Mononuclear cell (primary cell): Measurements from ENCODE around the gene CMTM4. TPM values are rescaled to one million over a fixed set of nuclear protein-coding genes. Genes with fewer than 3 reads are reported as not detected.
"Not testable (repeated sequence)": the region's sequence is repeated elsewhere in the genome, so short reads cannot be mapped to it uniquely, and the experiment has no call there.

Experiments used
- H3K27me3 ChIP-seq: 2 replicates; pipeline ENCODE4 v1.6.0; 2011; ENCODE audit warnings: low read length, control low read depth; ENCODE audit not compliant: insufficient read depth
- H3K4me1 ChIP-seq: 2 replicates; pipeline ENCODE4 v1.5.1; 2011; ENCODE audit warnings: mild to moderate bottlenecking, low read length, control low read depth; ENCODE audit not compliant: insufficient read depth
- H3K4me3 ChIP-seq: 2 replicates; pipeline ENCODE4 v1.5.1; 2011; ENCODE audit warnings: mild to moderate bottlenecking, low read length, moderate library complexity
- H3K9me3 ChIP-seq: 2 replicates; pipeline ENCODE4 v1.5.1; 2011; ENCODE audit warnings: low read depth, mild to moderate bottlenecking, control low read depth, low read length
- total RNA-seq: library from RNA; depleted of rRNA; stranded (reverse); fragments of >200 nt; gene quantifications from one replicate; pipeline ENCODE4 v1.2.3, GENCODE V29; 2012

Gene CMTM4
- total RNA-seq, 1 donor: 2.0 TPM

DNA sequence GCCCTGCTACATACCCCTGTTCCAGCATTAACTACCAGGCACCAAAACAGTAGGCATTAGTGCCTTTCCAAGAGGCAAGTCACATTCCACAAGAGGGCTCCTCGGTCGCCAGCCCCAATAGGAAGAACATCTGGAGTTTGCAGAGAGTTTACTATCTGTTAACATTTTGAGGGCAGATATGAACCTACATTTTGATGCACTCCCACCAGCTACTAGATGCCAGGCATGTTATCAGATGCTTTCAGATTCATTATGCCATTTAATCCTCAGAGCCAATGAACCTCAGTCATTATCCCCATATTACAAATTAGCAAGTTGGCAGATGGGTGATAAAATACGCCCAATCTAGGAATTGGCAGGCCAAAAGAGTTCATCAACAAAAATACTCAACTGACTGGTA lies 121.5 kb downstream of the CMTM4 start:
- H3K27me3 ChIP-seq: peaks cover 25% of the 10 kb centered on the region
- H3K9me3 ChIP-seq: no peaks in the 10 kb centered on the region
- no peak overlapping the region for H3K4me3 ChIP-seq
- peaks cover 20% of the 10 kb centered on the region for H3K4me1 ChIP-seq

DNA sequence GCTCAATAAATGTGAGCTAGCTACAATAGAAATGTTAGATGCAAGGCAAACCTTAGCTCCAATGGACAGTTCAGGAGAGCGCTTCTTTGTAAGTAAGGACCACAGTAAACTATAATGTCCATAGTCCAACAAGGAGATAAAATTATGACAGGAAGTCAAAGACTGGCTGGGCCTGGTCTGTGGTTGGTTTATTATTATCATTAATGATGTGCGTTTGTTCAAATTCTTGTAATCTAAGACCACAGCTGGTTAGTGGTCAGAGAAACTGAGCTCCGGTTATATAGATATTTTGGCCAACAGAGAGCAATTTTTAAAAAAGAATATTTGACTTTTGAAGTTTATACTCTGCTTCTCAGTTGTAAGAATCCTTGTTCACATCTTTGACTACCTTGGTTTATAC lies 122.0 kb downstream of the CMTM4 start:
- peaks cover 21% of the 10 kb centered on the region for H3K27me3 ChIP-seq
- H3K4me3 ChIP-seq: no peak overlapping the region
- H3K9me3 ChIP-seq: no peaks in the 10 kb centered on the region
- H3K4me1 ChIP-seq: peaks cover 19% of the 10 kb centered on the region

DNA sequence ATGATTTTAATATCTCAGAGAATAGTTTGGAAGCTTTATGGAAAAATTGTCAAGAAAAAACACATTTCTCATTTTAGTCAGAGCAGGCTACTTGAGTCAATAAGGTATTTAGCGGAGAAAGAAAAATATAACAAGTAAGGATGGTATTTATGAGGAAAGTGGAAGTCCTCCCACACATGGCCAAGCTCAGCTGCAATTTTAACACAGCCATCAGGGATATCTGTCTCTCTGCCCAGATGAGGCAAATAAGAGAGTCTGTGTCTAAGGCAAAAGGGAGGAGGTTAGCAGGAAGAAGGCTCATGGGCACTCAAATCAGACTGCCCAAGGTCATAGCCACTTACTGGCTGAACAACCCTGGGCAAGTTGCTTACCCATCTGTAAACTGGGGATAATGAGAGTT lies 122.5 kb downstream of the CMTM4 start:
- Histone ChIP-seq H3K4me3 (no peak overlapping the region), H3K4me1 (peaks cover 15% of the 10 kb centered on the region), H3K27me3 (peaks cover 16% of the 10 kb centered on the region), H3K9me3 (no peaks in the 10 kb centered on the region)

DNA sequence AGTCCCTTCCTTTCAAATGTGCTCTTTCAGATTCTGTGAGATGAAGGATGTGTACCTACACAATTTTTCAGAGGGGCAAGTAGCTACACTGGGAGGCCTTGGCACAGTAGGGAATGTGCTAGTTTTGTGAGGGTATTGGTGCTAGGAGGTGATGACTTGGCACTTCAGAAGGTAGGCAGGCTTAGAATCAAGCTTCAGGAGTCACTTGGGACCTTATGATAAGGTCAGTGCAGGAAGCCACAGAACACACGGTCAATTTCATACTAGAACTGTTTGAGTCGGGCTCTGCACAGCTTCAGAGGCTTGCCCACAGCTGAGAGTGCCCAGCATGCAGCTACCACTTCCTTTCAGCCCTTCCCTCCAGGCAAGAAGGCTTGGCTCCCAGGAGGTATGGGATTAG lies 124.2 kb downstream of the CMTM4 start:
- Histone ChIP-seq H3K27me3 (no peaks in the 10 kb centered on the region), H3K4me3 (no peak overlapping the region), H3K4me1 (peaks cover 7% of the 10 kb centered on the region), H3K9me3 (no peaks in the 10 kb centered on the region)

DNA sequence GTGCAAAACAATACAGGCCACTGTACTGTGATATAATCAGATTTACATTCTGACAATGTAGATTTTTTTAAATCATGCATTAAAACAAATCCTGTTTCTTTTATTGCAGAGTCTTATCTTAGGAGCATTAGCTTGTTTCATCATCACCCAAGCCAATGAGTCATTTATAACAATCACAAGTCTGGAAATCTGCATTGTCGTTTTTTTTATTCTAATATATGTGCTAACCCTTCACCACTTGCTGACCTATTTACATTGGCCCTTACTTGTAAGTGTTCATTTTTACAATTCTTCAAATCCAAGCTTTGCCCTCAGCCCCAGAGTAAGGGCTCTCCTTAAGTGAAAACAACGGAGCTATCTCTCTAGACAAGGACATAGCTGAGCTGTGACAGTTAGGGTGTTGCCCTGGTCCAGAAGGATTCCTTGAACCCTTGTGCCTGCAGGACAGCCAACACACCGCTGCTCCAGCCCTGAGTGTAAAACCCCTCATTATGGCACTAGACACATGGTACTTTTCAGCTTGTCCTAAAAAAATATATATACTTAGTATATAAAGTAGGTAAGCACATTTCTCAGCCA lies 126.6 kb downstream of the CMTM4 start:
- no peaks in the 10 kb centered on the region for H3K9me3 ChIP-seq
- peaks cover 7% of the 10 kb centered on the region for H3K4me1 ChIP-seq
- H3K27me3 ChIP-seq: no peaks in the 10 kb centered on the region
- H3K4me3 ChIP-seq: no peak overlapping the region

DNA sequence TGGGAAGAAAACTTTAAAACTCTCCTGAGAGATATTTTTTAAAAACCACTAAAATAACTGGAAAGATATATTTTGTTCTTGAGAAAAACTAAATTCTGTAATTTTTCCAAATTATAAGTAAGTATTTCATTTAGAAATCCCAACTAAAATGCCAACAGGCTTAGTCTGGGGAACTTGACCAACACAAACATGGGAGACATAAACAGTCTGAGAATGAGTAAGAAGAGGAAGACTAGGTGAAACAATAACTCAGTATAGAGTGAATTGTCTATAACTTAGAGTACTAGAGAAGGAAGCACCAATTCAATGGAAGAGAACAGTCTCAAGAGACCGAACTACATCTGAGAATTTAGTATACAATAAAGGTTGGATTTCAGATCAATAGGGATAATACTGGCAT lies 127.4 kb downstream of the CMTM4 start:
- Histone ChIP-seq H3K27me3 (no peaks in the 10 kb centered on the region), H3K4me1 (peaks cover 7% of the 10 kb centered on the region), H3K9me3 (no peaks in the 10 kb centered on the region), H3K4me3 (no peak overlapping the region)

GRCh38 chr16:66568355-66568754 lies 128.2 kb downstream of the CMTM4 start:
- H3K4me1 ChIP-seq: peaks cover 7% of the 10 kb centered on the region
- no peaks in the 10 kb centered on the region for H3K9me3 ChIP-seq
- H3K27me3 ChIP-seq: no peaks in the 10 kb centered on the region
- H3K4me3 ChIP-seq: no peak overlapping the region

DNA sequence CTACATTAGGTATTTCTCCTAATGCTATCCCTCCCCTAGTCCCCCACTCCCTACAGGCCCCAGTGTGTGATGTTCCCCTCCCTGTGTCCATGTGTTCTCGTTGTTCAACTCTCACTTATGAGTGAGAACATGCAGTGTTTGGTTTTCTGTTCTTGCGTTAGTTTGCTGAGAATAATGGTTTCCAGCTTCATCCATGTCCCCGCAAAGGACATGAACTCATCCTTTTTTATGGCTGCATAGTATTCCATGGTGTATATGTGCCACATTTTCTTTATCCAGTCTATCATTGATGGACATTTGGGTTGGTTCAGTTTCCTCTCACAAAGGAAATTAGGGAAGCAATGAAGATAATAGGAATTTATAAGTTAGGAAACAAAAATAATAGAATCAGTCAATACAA lies 129.3 kb downstream of the CMTM4 start:
- H3K27me3 ChIP-seq, H3K4me3 ChIP-seq, H3K4me1 ChIP-seq, H3K9me3 ChIP-seq: not testable (repeated sequence)

DNA sequence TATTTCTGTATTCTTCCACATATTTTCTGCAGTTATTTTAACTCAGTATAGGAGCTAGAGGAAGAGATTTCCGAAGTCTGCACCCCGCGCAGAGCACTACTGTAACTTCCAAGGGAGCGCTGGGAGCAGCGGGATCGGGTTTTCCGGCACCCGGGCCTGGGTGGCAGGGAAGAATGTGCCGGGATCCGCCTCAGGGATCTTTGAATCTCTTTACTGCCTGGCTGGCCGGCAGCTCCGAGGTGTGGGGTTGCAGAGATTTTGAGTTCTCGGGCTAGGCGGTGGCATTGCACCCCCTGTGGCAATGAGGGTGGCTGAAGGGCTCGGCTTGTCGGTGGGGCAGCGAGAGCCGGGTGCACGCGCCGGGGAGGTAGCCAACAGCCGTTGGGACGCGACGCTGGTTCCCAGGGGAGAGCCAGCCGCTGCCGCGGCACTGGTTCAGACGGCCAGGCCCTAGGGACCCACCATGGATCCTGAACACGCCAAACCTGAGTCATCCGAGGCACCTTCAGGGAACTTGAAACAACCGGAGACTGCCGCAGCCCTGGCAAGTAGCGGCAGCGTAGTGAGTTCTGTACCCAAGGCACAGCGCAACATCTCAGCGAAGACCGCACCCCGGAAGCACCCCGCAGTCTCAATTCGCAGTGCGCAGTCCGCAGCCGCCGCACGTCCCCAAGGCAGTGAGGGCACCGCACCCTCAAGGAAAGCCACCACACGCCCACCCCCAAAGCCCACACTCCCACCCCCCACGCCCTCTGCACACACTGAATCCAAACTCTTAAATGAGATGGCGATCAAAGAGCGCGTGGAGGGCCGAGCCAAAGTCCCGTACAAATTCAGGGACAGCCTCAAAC lies 130.3 kb downstream of the CMTM4 start, which contains the start of gene CMTM1:
Gene CMTM1, plus strand, starts transcription at position 389 of the 851 bp plus-strand sequence. Its CDS starts 75 bp downstream, at position 464.
- Histone ChIP-seq H3K9me3 (no peaks in the 10 kb centered on the region), H3K4me1 (peaks cover 16% of the 10 kb centered on the region), H3K27me3 (no peaks in the 10 kb centered on the region), H3K4me3 (no peak within 1 kb of the TSS)

Other genes starting within 250 kb of the CMTM4 start
- gene TK2, start 146.6 kb downstream of the CMTM4 start, total RNA-seq: 8.8 TPM
- 28.4 TPM for gene CKLF, start 144.2 kb downstream of the CMTM4 start, total RNA-seq
- 0.21 TPM for gene CMTM1, start 130.3 kb downstream of the CMTM4 start, total RNA-seq
- 0.52 TPM for gene CMTM2, start 117.3 kb downstream of the CMTM4 start, total RNA-seq
- gene CMTM3, start 92.0 kb downstream of the CMTM4 start, total RNA-seq: 47.1 TPM
- 124 TPM for gene DYNC1LI2, start 54.9 kb upstream of the CMTM4 start, total RNA-seq
- 0.42 TPM for gene TERB1, start 104.8 kb upstream of the CMTM4 start, total RNA-seq
- gene NAE1, start 134.2 kb upstream of the CMTM4 start, total RNA-seq: 76.7 TPM
- not detected for gene CA7, start 147.7 kb upstream of the CMTM4 start, total RNA-seq
- 4.0 TPM for gene PDP2, start 183.8 kb upstream of the CMTM4 start, total RNA-seq
- gene CDH16, start 222.1 kb upstream of the CMTM4 start, total RNA-seq: not detected
- gene RRAD, start 228.8 kb upstream of the CMTM4 start, total RNA-seq: 1.3 TPM
- gene CIAO2B, start 237.7 kb upstream of the CMTM4 start, total RNA-seq: 21.2 TPM
- 23.8 TPM for gene CES2, start 238.8 kb upstream of the CMTM4 start, total RNA-seq